GM12878 (cell line): Measurements from ENCODE around the gene BRI3BP. TPM values are rescaled to one million over a fixed set of nuclear protein-coding genes. Genes with fewer than 3 reads are reported as not detected.
A peak's percentile ranks its signal among the peaks of the same experiment; 100 is the strongest.
"Not testable (repeated sequence)": the region's sequence is repeated elsewhere in the genome, so short reads cannot be mapped to it uniquely, and the experiment has no call there.

Experiments
- ATAC-seq: fragments of 200-7000 bp; cut with Tn5 transposase; 3 replicates; pipeline ENCODE4 v1.9.1; 2020; ENCODE audit warnings: mild to moderate bottlenecking, moderate library complexity
- BruUV-seq: library from RNA; stranded (reverse); fragments of 400-500 nt; replicated peaks from 2 replicates; lab custom pipeline; 2021; lab: Mats Ljungman, UMichigan
- CTCF ChIA-PET: fragments of 300-600 bp; sonication (Branson Sonifier 250); formaldehyde crosslinking; extraction: SDS; loops from one replicate; lab custom pipeline; 2021; ENCODE audit warnings: inconsistent platforms; lab: Yijun Ruan, JAX
- POLR2A ChIA-PET: fragments of 350-600 bp; formaldehyde crosslinking; extraction: SDS; loops from one replicate; lab custom pipeline; 2021; ENCODE audit warnings: inconsistent platforms; lab: Charles Lee
- RAD21 ChIA-PET: fragments of 300-600 bp; sonication (Branson Sonifier 250); formaldehyde crosslinking; loops from one replicate; lab custom pipeline; 2023; ENCODE audit warnings: antibody characterized with exemption; ENCODE audit not compliant: unreplicated experiment; lab: Charles Lee
- SMC1A ChIA-PET: fragments of 300-600 bp; sonication (Branson Sonifier 250); formaldehyde crosslinking; loops from one replicate; lab custom pipeline; 2023; ENCODE audit not compliant: unreplicated experiment, uncharacterized antibody; lab: Charles Lee
- DNase-seq: peaks from one replicate; pipeline ENCODE4 v3.0.0-alpha.2; 2011; ENCODE audit warnings: low read depth, low spot score
- FAIRE-seq: peaks from 3 replicates; lab custom pipeline; 2011; peaks lifted over from hg19 to GRCh38; lab: Jason Lieb, UNC
- H2AFZ ChIP-seq: 2 replicates; pipeline ENCODE4 v1.6.0; 2011; ENCODE audit warnings: low read depth, low read length, control low read depth; ENCODE audit not compliant: control insufficient read depth
- H3K27ac ChIP-seq: 2 replicates; pipeline ENCODE4 v1.5.1; 2011; ENCODE audit warnings: control low read depth; ENCODE audit not compliant: control insufficient read depth, insufficient read depth
- H3K27me3 ChIP-seq, 2 experiments: replicated peaks in 1 of 2; 2 replicates each; pipeline versions ENCODE4 v1.6.0 to v1.6.1; 2011; ENCODE audit warnings: low read length in 1 of 2; ENCODE audit not compliant: control insufficient read depth in 2 of 2, insufficient read depth in 2 of 2
- H3K36me3 ChIP-seq, 2 experiments: 2 replicates each; pipeline ENCODE4 v1.5.1; 2011; ENCODE audit warnings: low read length in 1 of 2; ENCODE audit not compliant: control insufficient read depth in 2 of 2, insufficient read depth in 2 of 2
- H3K4me1 ChIP-seq: 2 replicates; pipeline ENCODE4 v1.6.1; 2011; ENCODE audit warnings: mild to moderate bottlenecking, low read length, moderate library complexity, mixed read lengths; ENCODE audit not compliant: control insufficient read depth, insufficient read depth
- H3K4me2 ChIP-seq: 2 replicates; pipeline ENCODE4 v1.6.0; 2011; ENCODE audit warnings: control low read depth; ENCODE audit not compliant: control insufficient read depth, insufficient read depth
- H3K4me3 ChIP-seq: fragments of 200-600 bp; sonication (generic); 2 replicates; pipeline ENCODE4 v1.5.1; 2016
- H3K79me2 ChIP-seq: 2 replicates; pipeline ENCODE4 v1.6.0; 2011; ENCODE audit warnings: low read length; ENCODE audit not compliant: control insufficient read depth, insufficient read depth
- H3K9ac ChIP-seq: 2 replicates; pipeline ENCODE4 v1.8.0; 2011; ENCODE audit warnings: low read length, control low read depth, mixed read lengths; ENCODE audit not compliant: control insufficient read depth, insufficient read depth
- H3K9me3 ChIP-seq: replicated peaks from 3 replicates; pipeline ENCODE4 v1.5.1; 2011; ENCODE audit warnings: mild to moderate bottlenecking, low read length; ENCODE audit not compliant: control insufficient read depth, insufficient read depth
- H4K20me1 ChIP-seq: 2 replicates; pipeline ENCODE4 v1.6.0; 2011; ENCODE audit not compliant: control insufficient read depth, insufficient read depth
- CBX3 ChIP-seq: fragments of 200-600 bp; sonication (generic); IDR thresholded peaks from 2 replicates; pipeline ENCODE4 v1.6.1; 2016; ENCODE audit warnings: low read depth, borderline replicate concordance
- EP300 ChIP-seq, 2 experiments: fragments of 150-350 bp in 1 of 2; IDR thresholded peaks; 2 replicates each; pipeline ENCODE4 v1.6.1; 2011 to 2012; ENCODE audit warnings: low read depth in 2 of 2, low read length in 2 of 2, borderline replicate concordance in 1 of 2, improper control_type of control experiment in 1 of 2, inconsistent platforms in 1 of 2; ENCODE audit not compliant: control insufficient read depth in 1 of 2
- HDAC2 ChIP-seq: fragments of 200-600 bp; sonication (generic); IDR thresholded peaks from 2 replicates; pipeline ENCODE4 v1.6.1; 2017
- HSF1 ChIP-seq: fragments of 150-350 bp; IDR thresholded peaks from 2 replicates; pipeline ENCODE4 v1.6.1; 2014; ENCODE audit warnings: mild to moderate bottlenecking, low read depth, low read length
- MEF2A ChIP-seq: IDR thresholded peaks from 2 replicates; pipeline ENCODE4 v1.6.1; 2011; ENCODE audit warnings: low read depth, mild to moderate bottlenecking, low read length, moderate library complexity; ENCODE audit not compliant: insufficient read depth
- MYB ChIP-seq: fragments of 150-350 bp; IDR thresholded peaks from 2 replicates; pipeline ENCODE4 v1.6.1; 2014; ENCODE audit warnings: mild to moderate bottlenecking, low read depth, low read length, borderline replicate concordance
- NRF1 ChIP-seq: conservative IDR thresholded peaks from 2 replicates; pipeline ENCODE4 v1.6.1; 2011; ENCODE audit warnings: mild to moderate bottlenecking, low read depth, low read length, improper control_type of control experiment
- SMAD5 ChIP-seq: IDR thresholded peaks from 2 replicates; pipeline ENCODE4 v1.6.1; 2016; ENCODE audit warnings: antibody characterized with exemption, low read depth
- WGBS: methylation state at CpG from one replicate; pipeline ENCODE4 v1.1.6; 2016; ENCODE audit warnings: low lambda C conversion rate; ENCODE audit not compliant: insufficient replicate concordance, insufficient coverage; ENCODE audit errors: missing lambda C conversion rate; 5-methylcytosine and 5-hydroxymethylcytosine counted together
- in situ Hi-C: fragments of 300-500 bp; cut with MboI; formaldehyde crosslinking; loops from 9 replicates; pipeline ENCODE4 v1.14.3; 2018; ENCODE audit warnings: mixed read lengths
- intact Hi-C: fragments of 100-400 bp; cut with micrococcal nuclease; formaldehyde crosslinking; loops from one replicate; pipeline ENCODE4 v1.14.2; 2022; ENCODE audit not compliant: unreplicated experiment
- polyA plus RNA-seq, 11 experiments: library from polyadenylated mRNA; depleted of rRNA in 4 of 11; unstranded in 6 of 11; stranded (reverse) in 5 of 11; fragments of >200 nt; fragmentation: Nextera tagmentation in 4 of 11; fragmentation: Illumina TruSeq in 1 of 11; extraction: Ambion mirVana in 4 of 11; extraction: Trizol in 1 of 11; gene quantifications; 1 replicate in 1 of 11; 2 replicates in 10 of 11; pipeline versions ENCODE4 v1.2.1 to v1.2.3, GENCODE V29; 2011 to 2016; ENCODE audit warnings: inconsistent platforms in 2 of 11, missing spikeins in 2 of 11, low read depth in 1 of 11
- total RNA-seq, 4 experiments: library from RNA; depleted of rRNA in 3 of 4; stranded (reverse); fragments of >200 nt in 3 of 4; fragmentation: Illumina TruSeq in 1 of 4; extraction: Trizol in 1 of 4; gene quantifications; 2 replicates each; pipeline versions ENCODE4 v1.2.1 to v1.2.3, GENCODE V29; 2013 to 2021
- TF ChIP-seq, protein P1 (sequence below): IDR thresholded peaks from 2 replicates; pipeline ENCODE4 v1.6.1; 2011; ENCODE audit warnings: low read depth, low read length, improper control_type of control experiment, borderline replicate concordance
- TF ChIP-seq, protein P2 (sequence below): fragments of 450-650 bp; IDR thresholded peaks from 2 replicates; pipeline ENCODE4 v1.6.1; 2018; ENCODE audit warnings: borderline replicate concordance, mild to moderate bottlenecking; ENCODE audit not compliant: partially characterized antibody

BRI3BP gene
- total and polyA plus RNA-seq, 10 of the 15 experiments (the other 5 are each of a cell fraction or from before 2014, with no cell fraction given): 11.5 to 37.0 (median 28.5) TPM

DNA sequence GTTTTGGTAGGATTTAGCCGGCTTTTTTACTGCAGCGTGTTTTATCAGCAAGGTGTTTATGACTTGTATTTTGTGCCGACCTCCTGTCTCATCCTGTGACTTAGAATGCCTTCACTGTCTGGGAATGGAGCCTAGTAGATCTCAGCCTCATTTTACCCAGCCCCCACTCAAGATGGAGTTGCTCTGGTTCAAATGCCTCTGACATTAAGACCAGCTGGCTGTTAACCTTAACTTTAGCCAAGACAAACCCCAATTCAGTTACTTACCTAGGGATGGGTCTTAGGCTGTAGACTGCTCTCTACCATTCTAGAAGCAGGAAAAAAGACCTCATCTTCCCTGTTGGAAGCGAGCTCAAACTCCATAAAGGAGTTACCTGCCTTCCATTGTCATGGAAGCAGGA is 70.1 kb downstream of the BRI3BP start:
- DNase-seq, ATAC-seq, RAD21 ChIA-PET, BruUV-seq, H3K27ac ChIP-seq, H2AFZ ChIP-seq, POLR2A ChIA-PET, in situ Hi-C loops, intact Hi-C loops, H3K9me3 ChIP-seq, H3K9ac ChIP-seq, SMC1A ChIA-PET, H3K4me3 ChIP-seq, H3K27me3 ChIP-seq, H4K20me1 ChIP-seq, FAIRE-seq, H3K4me1 ChIP-seq, H3K36me3 ChIP-seq, H3K4me2 ChIP-seq: not testable (repeated sequence)
- CTCF ChIA-PET: interaction anchor here (0.8 kb wide), 1 partner anchor 17 kb away, joined by 3 read pairs; no protein-coding TSS in a partner anchor
- WGBS: 74% methylated on average over 4 of the region's 4 CpGs
- H3K79me2 ChIP-seq: peaks cover 16% of the 10 kb centered on the region

- H3K36me3 ChIP-seq: peaks cover 0 to 3% of the 10 kb centered on the region in 2 experiments; a peak in 1 of 4 replicates
- H3K9ac ChIP-seq: no peak overlapping the region; the same call in 1 of the 2 replicates
- POLR2A ChIA-PET: interaction anchor here (0.8 kb wide), 1 partner anchor 13 kb away, joined by 3 read pairs; no protein-coding TSS in a partner anchor
- WGBS: 28% methylated on average over 3 of the region's 5 CpGs
- no peaks in the 10 kb centered on the region for H4K20me1 ChIP-seq
- no peak for FAIRE-seq
- H3K4me2 ChIP-seq: peak overlapping the region; percentile 82
- CTCF ChIA-PET: interaction anchor here (0.7 to 0.8 kb wide), 2 partner anchors 16 to 124 kb away, joined by 3 to 4 read pairs; no protein-coding TSS in a partner anchor
- RAD21 ChIA-PET: interaction anchor here (0.8 kb wide), 1 partner anchor 125 kb away, joined by 4 read pairs; no protein-coding TSS in a partner anchor
- ATAC-seq: no peak
- H3K27me3 ChIP-seq: peaks cover 0 to 2% of the 10 kb centered on the region in 2 experiments; a peak in 1 of 4 replicates
- peak overlapping the region; percentile 79 for H2AFZ ChIP-seq
- in situ Hi-C loops (no loop called here), intact Hi-C loops (no loop called here)
- H3K27ac ChIP-seq: no peak overlapping the region
- no peaks in the 10 kb centered on the region; the same call in 1 of the 2 replicates for H3K4me1 ChIP-seq
- SMC1A ChIA-PET: interaction anchor here (0.6 kb wide), 1 partner anchor 139 kb away, joined by 3 read pairs; no protein-coding TSS in a partner anchor
- no peaks in the 10 kb centered on the region for H3K9me3 ChIP-seq
- peaks cover 16% of the 10 kb centered on the region for H3K79me2 ChIP-seq
- no TSS peak for BruUV-seq
- H3K4me3 ChIP-seq: no peak overlapping the region; the same call in 1 of the 2 replicates
- DNase-seq: no peak
- TF ChIP-seq, protein P1, sequence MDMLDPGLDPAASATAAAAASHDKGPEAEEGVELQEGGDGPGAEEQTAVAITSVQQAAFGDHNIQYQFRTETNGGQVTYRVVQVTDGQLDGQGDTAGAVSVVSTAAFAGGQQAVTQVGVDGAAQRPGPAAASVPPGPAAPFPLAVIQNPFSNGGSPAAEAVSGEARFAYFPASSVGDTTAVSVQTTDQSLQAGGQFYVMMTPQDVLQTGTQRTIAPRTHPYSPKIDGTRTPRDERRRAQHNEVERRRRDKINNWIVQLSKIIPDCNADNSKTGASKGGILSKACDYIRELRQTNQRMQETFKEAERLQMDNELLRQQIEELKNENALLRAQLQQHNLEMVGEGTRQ: no peak
- TF ChIP-seq MEF2A (no peak), CBX3 (no peak), HSF1 (no peak), SMAD5 (no peak), MYB (no peak), HDAC2 (no peak), EP300 (IDR thresholded peaks at IDR 0.05; ENCODE audit: borderline replicate concordance in 1 of 2, control insufficient read depth in 1 of 2, low read depth in 2 of 2, low read length in 2 of 2) (no peak), NRF1 (no peak)
- TF ChIP-seq, protein P2, sequence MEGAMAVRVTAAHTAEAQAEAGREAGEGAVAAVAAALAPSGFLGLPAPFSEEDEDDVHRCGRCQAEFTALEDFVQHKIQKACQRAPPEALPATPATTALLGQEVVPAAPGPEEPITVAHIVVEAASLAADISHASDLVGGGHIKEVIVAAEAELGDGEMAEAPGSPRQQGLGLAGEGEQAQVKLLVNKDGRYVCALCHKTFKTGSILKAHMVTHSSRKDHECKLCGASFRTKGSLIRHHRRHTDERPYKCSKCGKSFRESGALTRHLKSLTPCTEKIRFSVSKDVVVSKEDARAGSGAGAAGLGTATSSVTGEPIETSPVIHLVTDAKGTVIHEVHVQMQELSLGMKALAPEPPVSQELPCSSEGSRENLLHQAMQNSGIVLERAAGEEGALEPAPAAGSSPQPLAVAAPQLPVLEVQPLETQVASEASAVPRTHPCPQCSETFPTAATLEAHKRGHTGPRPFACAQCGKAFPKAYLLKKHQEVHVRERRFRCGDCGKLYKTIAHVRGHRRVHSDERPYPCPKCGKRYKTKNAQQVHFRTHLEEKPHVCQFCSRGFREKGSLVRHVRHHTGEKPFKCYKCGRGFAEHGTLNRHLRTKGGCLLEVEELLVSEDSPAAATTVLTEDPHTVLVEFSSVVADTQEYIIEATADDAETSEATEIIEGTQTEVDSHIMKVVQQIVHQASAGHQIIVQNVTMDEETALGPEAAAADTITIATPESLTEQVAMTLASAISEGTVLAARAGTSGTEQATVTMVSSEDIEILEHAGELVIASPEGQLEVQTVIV: no peak
Measured at GRCh38 chr12:125064492-125064891, 71.0 kb downstream of the BRI3BP start.
